Measurements from ENCODE around the gene PCDHA10.

The PCDHA10 gene

GRCh38 chr5:140883927-140884697 is 28.4 kb downstream of the PCDHA10 start:
- DNase-seq = no peak

- no peak for DNase-seq
Observed at GRCh38 chr5:140916325-140916724, 60.6 kb downstream of the PCDHA10 start.
